Measurements from ENCODE around the gene GAK.
"Not testable (repeated sequence)": the region's sequence is repeated elsewhere in the genome, so short reads cannot be mapped to it uniquely, and the experiment has no call there.

- TF ChIP-seq CTCF (IDR thresholded peaks at IDR 0.05; ENCODE audit: poor library complexity); EZH2 (IDR thresholded peaks at IDR 0.05; ENCODE audit: borderline replicate concordance); EZH2phosphoT487 (IDR thresholded peaks at IDR 0.05; ENCODE audit: low read depth, severe bottlenecking, unreplicated experiment): not testable (repeated sequence)
These were observed 13.0 kb downstream of the GAK start for GRCh38 chr4:919004-919680.

Measured in hepatocyte (in vitro differentiated cells).